Activated CD4-positive, alpha-beta memory T cell treated with anti-CD3 and anti-CD28 coated beads for 36 hours (primary cell): ENCODE measurements around the gene FRMD4A. TPM values are rescaled to one million over a fixed set of nuclear protein-coding genes. Genes with fewer than 3 reads are reported as not detected.

ENCODE experiments used
- CTCF ChIA-PET: fragments of 350-600 bp; sonication (Branson Sonifier 250); formaldehyde crosslinking; loops from one replicate; lab custom pipeline; 2021; ENCODE audit warnings: antibody characterized with exemption, inconsistent platforms; lab: Charles Lee
- POLR2A ChIA-PET: fragments of 350-600 bp; sonication (Branson Sonifier 250); formaldehyde crosslinking; loops from one replicate; lab custom pipeline; 2021; ENCODE audit warnings: antibody characterized with exemption; lab: Charles Lee
- DNase-seq: peaks from one replicate; pipeline ENCODE4 v3.0.0-alpha.2; 2020
- H3K27ac Mint-ChIP-seq: one replicate; pipeline ENCODE4 v1.8.0; 2021; ENCODE audit warnings: mixed read lengths
- H3K27me3 Mint-ChIP-seq: one replicate; pipeline ENCODE4 v1.8.0; 2021; ENCODE audit warnings: mixed read lengths
- H3K36me3 Mint-ChIP-seq: one replicate; pipeline ENCODE4 v1.8.0; 2021; ENCODE audit warnings: mixed read lengths
- H3K4me1 Mint-ChIP-seq: one replicate; pipeline ENCODE4 v1.8.0; 2021; ENCODE audit warnings: low read depth, mixed read lengths
- H3K4me3 Mint-ChIP-seq: one replicate; pipeline ENCODE4 v1.8.0; 2021; ENCODE audit warnings: mild to moderate bottlenecking, mixed read lengths
- H3K9me3 Mint-ChIP-seq: one replicate; pipeline ENCODE4 v1.8.0; 2021; ENCODE audit warnings: mixed read lengths
- intact Hi-C: fragments of 100-400 bp; cut with micrococcal nuclease; formaldehyde crosslinking; loops from one replicate; pipeline ENCODE4 v1.15.1; 2023
- total RNA-seq, 2 experiments: library from RNA; stranded (reverse); gene quantifications; one replicate each; pipeline ENCODE4 v1.2.3, GENCODE V29; 2021

The FRMD4A gene
- total RNA-seq, 2 experiments from 2014 or later = 0.31 to 1.7 TPM

DNA sequence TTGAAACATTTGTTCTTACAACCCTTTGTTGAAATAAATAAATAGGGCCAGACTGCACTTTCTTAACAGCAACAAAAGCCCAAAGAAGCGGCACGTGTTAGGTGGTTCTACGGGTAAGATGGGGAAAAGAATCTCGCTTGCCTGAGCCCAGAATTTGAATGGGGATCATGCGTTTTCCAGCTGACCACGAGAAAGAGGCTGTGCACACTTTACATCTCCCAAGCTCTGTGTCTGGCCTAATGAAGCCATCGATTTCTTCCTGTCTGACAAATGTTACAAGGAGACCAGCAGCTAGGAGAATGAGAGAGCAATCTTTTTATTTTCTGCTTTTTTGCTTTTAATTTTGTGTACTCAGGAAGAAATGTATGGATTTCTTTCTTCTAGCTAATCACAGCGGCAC lies 52.2 kb downstream of the FRMD4A start:
- Mint-ChIP-seq H3K4me1 (no peaks in the 10 kb centered on the region), H3K36me3 (no peaks in the 10 kb centered on the region), H3K27me3 (peaks cover 10% of the 10 kb centered on the region), H3K9me3 (no peaks in the 10 kb centered on the region), H3K4me3 (no peak overlapping the region), H3K27ac (no peak overlapping the region)
- no peak for DNase-seq
- intact Hi-C loops = no loop called here
- POLR2A ChIA-PET = no interaction called here
- CTCF ChIA-PET = no interaction called here

DNA sequence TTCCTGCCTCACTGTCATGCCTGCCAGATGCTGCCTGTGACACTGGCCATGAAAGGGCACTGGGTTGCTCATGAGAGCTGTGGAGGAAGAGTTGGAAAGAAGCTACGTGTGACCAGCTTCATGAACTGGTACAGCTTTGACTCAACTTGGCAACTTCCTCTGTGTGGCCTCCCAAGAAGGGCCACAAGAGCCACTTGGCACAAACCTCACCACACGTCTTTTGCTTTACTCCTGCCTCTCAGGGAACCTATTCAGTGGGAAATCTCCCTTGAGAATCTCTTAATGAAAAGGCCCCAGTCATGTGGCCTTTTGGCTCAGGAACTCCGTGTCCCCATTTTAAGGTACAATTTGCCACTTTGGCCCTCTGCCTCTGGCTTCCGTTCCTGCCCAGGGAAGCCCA lies 54.5 kb downstream of the FRMD4A start:
- CTCF ChIA-PET = no interaction called here
- H3K27ac Mint-ChIP-seq = no peak overlapping the region
- POLR2A ChIA-PET = no interaction called here
- peaks cover 4% of the 10 kb centered on the region for H3K27me3 Mint-ChIP-seq
- H3K9me3 Mint-ChIP-seq = no peaks in the 10 kb centered on the region
- no peak for DNase-seq
- intact Hi-C loops = no loop called here
- H3K36me3 Mint-ChIP-seq = no peaks in the 10 kb centered on the region
- no peaks in the 10 kb centered on the region for H3K4me1 Mint-ChIP-seq
- no peak overlapping the region for H3K4me3 Mint-ChIP-seq

DNA sequence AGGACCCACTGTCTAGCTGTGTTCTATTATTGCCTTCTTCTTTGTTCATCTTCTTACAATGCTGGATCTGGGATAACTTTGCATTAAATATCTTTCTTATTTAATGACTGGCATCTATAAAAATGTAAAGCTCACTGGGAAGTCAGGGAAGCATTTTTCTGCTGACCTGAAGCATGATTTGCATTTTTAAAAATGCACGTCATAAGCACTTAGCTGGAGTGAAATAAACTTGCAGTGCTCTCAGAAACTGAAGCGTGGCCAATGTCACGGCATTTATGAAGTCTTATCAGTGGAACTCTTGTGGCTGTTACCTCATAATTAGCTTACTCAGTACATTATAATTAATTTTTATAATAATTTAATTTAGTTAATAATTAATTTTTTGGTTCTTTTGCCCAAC lies 59.1 kb downstream of the FRMD4A start:
- H3K36me3 Mint-ChIP-seq = no peaks in the 10 kb centered on the region
- peaks cover 2% of the 10 kb centered on the region for H3K27me3 Mint-ChIP-seq
- CTCF ChIA-PET = no interaction called here
- H3K9me3 Mint-ChIP-seq = no peaks in the 10 kb centered on the region
- intact Hi-C loops = no loop called here
- H3K4me1 Mint-ChIP-seq = no peaks in the 10 kb centered on the region
- POLR2A ChIA-PET = interaction anchor here (1.0 kb wide), 1 partner anchor 9 kb away, joined by 3 read pairs; no protein-coding TSS in a partner anchor
- H3K27ac Mint-ChIP-seq = no peak overlapping the region
- no peak overlapping the region for H3K4me3 Mint-ChIP-seq
- DNase-seq = no peak

DNA sequence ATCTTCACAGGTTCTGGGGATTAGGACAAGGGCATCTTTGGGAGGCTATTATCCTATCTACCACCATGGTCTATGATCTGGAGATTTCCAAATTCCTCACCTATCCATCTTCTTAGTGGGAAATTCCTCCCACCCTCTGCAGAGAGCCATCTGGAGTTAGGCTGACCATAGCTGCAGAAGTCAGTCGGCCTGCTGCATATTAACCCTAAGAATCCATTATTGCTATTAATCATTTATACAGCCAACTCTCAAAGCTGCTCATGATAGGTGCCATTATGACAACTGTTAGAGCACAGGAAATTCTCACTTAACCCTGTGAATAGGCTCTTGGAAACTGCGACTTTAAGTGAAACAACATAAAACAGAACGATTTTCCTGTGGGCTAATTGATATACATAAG lies 60.4 kb downstream of the FRMD4A start:
- Mint-ChIP-seq H3K27ac (no peak overlapping the region), H3K27me3 (peaks cover 2% of the 10 kb centered on the region), H3K4me1 (no peaks in the 10 kb centered on the region), H3K9me3 (no peaks in the 10 kb centered on the region), H3K4me3 (no peak overlapping the region), H3K36me3 (no peaks in the 10 kb centered on the region)
- intact Hi-C loops = no loop called here
- POLR2A ChIA-PET = no interaction called here
- no peak for DNase-seq
- CTCF ChIA-PET = interaction anchor here (1.1 kb wide), 1 partner anchor 69 kb away, joined by 3 read pairs; no protein-coding TSS in a partner anchor

DNA sequence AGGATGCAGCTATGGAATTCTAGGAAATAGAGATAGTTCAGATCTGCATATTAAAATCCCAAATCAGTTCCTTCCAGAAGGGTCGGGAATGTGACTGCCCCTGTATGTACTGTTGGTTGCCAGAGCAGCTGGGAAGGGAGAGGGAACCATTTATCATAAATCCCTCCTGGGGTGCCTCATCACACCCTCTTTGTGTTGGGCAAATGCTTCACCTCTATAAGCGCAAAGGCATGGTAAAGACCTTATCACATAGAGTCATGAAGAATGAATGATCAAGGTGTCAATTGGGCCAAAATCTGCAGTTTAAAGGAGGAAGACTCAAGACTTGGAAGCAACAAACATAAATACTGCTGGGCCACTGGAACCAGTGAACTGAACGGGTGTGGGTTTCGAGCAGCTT lies 65.0 kb downstream of the FRMD4A start:
- ChIA-PET CTCF (no interaction called here), POLR2A (no interaction called here)
- DNase-seq = no peak
- peaks cover 8% of the 10 kb centered on the region for H3K27me3 Mint-ChIP-seq
- H3K9me3 Mint-ChIP-seq = no peaks in the 10 kb centered on the region
- intact Hi-C loops = no loop called here
- no peak overlapping the region for H3K27ac Mint-ChIP-seq
- no peak overlapping the region for H3K4me3 Mint-ChIP-seq
- no peaks in the 10 kb centered on the region for H3K4me1 Mint-ChIP-seq
- no peaks in the 10 kb centered on the region for H3K36me3 Mint-ChIP-seq

DNA sequence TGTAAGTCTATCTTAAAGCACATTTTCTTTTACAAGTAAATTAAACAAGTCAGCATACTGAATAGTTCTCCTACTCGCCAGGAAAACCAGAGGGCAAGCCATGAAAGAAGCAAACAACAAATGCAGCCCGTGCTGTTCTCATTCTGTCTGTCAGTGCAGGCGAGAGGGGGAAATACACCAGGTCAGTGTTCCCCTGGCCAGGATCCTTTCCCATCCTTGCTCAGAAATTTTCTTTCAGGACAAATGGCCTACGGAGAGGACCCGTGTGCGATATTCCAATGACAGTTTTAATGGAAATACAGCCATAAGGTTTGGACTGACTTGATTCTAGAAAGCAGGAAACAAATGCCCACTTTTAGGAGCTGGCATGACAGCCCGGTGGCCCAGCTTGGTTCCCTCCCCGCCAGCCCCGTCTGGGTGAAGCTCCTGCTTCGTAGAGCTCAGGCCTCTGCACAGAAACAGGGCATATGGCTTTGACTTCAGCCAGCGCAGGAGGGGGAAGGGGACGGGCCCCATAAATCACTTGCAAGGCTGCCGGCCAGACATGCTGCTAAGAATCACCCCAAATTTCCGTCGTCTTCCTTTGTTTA lies 67.8 kb downstream of the FRMD4A start:
- Mint-ChIP-seq H3K4me3 (no peak overlapping the region), H3K36me3 (no peaks in the 10 kb centered on the region), H3K27me3 (peaks cover 13% of the 10 kb centered on the region), H3K27ac (no peak overlapping the region), H3K4me1 (no peaks in the 10 kb centered on the region), H3K9me3 (no peaks in the 10 kb centered on the region)
- intact Hi-C loops = no loop called here
- POLR2A ChIA-PET = interaction anchor here (0.9 kb wide), 1 partner anchor 9 kb away, joined by 3 read pairs; no protein-coding TSS in a partner anchor
- CTCF ChIA-PET = no interaction called here
- DNase-seq = no peak

DNA sequence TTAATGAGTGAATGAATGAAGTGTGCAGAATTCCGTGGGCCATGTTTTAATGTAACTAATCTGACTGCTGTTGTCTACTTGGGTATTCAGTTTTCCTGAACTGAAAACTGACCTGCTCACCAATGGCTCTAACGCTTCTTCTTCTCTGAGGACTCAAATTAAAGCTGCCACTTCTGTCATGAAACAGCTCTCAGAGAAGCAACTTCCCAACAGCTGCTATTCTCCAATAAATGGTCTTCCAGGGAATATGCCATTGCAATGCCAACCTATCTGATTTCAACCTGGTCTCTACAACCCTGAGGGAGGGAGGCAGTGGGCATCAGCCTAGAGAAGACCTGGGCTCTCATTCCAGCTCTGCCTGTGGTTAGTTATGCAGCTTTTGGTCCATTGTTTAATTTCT lies 69.4 kb downstream of the FRMD4A start:
- Mint-ChIP-seq H3K27me3 (peaks cover 18% of the 10 kb centered on the region), H3K4me3 (no peak overlapping the region), H3K4me1 (no peaks in the 10 kb centered on the region), H3K27ac (no peak overlapping the region), H3K36me3 (no peaks in the 10 kb centered on the region), H3K9me3 (no peaks in the 10 kb centered on the region)
- DNase-seq = no peak
- intact Hi-C loops = no loop called here
- CTCF ChIA-PET = no interaction called here
- POLR2A ChIA-PET = interaction anchor here (0.6 kb wide), 2 partner anchors 109 to 292 kb away, joined by 3 read pairs; no protein-coding TSS in a partner anchor

DNA sequence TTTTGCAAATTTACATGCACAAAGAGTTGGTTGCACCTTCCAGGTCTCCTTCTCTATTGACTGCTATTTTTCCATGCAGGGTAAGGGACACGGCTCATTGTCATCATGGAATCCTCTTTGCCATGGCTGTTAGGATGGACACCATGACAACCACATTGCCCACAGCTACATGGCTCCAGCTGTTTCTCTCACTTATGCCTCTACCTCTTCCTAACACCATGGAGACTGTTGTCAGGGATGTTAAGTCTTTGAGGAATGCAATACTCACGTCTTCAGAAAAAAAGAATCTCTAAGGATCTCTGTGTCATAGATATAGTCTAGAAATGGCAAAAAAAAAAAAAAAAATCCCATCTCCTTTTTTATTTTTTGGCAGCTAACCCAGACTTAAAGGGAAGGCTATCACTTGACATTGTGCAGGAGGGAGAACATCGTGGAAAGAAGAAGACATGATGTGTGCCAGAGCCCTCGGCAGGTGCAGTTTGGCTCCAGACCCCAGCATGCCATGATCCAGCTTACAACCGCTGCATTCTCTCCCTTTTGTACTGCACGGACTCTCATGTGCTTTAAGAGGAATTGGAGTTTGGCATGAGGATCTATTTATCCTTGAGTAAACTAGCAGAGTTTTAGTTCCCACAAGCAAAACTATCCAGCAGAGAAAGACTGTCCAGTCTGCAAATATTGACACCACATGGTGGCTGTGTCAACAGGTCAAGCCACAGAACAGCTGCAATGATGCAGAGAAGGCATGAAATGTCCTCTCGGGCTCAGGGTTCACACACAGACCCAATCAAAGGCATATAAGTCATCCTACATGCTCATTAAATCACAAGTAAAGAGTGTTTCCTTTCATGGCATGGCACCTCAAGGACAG lies 70.8 kb downstream of the FRMD4A start:
- Mint-ChIP-seq H3K4me1 (no peaks in the 10 kb centered on the region), H3K27me3 (peaks cover 18% of the 10 kb centered on the region), H3K27ac (no peak overlapping the region), H3K9me3 (no peaks in the 10 kb centered on the region), H3K4me3 (no peak overlapping the region), H3K36me3 (no peaks in the 10 kb centered on the region)
- no peak for DNase-seq
- intact Hi-C loops = no loop called here
- CTCF ChIA-PET = no interaction called here
- POLR2A ChIA-PET = no interaction called here

DNA sequence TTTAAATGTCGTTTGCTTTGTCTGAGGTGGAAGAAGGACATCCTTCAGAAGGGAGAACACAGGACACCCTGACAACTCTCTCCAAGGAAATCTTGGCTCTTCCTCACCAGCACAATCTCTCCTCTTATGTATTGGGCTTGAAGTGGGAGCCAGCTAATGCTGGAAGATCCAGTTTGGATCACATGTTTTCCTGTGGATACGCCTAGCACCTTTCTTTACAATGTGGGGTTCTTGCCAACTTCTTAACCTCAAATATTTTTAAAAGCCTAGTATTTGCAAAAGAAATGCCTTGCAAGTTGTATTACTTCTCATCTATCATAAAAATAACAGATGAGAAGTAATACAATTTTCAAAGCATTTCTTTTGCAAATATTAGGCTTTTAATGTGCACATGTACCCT lies 76.4 kb downstream of the FRMD4A start:
- no peak for DNase-seq
- Mint-ChIP-seq H3K9me3 (peaks cover 4% of the 10 kb centered on the region), H3K27me3 (peaks cover 9% of the 10 kb centered on the region), H3K4me1 (no peaks in the 10 kb centered on the region), H3K27ac (no peak overlapping the region), H3K36me3 (no peaks in the 10 kb centered on the region), H3K4me3 (no peak overlapping the region)
- POLR2A ChIA-PET = no interaction called here
- CTCF ChIA-PET = no interaction called here
- intact Hi-C loops = no loop called here

DNA sequence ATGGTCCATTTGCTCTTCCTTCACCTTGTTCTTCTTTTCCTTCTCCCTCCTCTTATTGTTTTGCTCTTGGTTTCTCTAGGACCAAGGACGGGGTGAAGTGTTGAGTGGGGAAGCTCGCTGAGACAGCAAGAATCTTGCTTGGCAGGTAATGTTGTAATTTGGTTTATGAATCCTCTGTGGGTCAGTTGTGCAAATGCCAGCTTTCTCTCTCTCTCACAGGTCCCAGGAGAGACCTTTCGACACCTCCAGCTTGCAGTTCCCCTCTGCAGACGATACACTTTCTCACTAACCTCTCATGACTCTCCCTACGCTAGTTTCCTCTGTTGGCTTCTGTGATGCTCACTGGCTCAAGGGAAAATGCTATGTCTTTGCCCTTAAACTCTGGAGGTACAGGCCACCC lies 77.0 kb downstream of the FRMD4A start:
- CTCF ChIA-PET = no interaction called here
- Mint-ChIP-seq H3K27me3 (peaks cover 9% of the 10 kb centered on the region), H3K9me3 (peaks cover 4% of the 10 kb centered on the region), H3K4me1 (no peaks in the 10 kb centered on the region), H3K27ac (no peak overlapping the region), H3K36me3 (no peaks in the 10 kb centered on the region), H3K4me3 (no peak overlapping the region)
- POLR2A ChIA-PET = no interaction called here
- no peak for DNase-seq
- intact Hi-C loops = no loop called here

DNA sequence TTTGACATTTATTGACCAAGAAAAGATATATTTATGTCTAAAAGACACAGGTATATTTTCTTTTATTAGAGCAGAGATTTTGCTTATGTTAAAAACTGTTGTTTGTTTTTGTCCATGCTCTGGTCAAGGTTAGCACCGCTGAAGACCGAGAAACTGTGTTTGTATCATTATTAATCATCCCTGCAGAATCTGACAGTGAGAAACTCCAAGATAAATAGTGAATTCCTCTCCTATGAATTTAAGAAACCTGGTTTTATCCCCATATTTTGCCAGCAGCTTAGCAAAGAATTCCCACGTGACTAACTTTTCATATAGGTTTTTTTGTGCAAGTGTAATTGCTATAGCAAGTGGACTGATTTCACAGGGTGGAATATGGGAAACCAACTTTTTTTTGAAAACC lies 77.6 kb downstream of the FRMD4A start:
- Mint-ChIP-seq H3K4me3 (no peak overlapping the region), H3K36me3 (no peaks in the 10 kb centered on the region), H3K4me1 (no peaks in the 10 kb centered on the region), H3K9me3 (peaks cover 4% of the 10 kb centered on the region), H3K27me3 (peaks cover 9% of the 10 kb centered on the region), H3K27ac (no peak overlapping the region)
- intact Hi-C loops = no loop called here
- ChIA-PET CTCF (no interaction called here), POLR2A (no interaction called here)
- DNase-seq = no peak

DNA sequence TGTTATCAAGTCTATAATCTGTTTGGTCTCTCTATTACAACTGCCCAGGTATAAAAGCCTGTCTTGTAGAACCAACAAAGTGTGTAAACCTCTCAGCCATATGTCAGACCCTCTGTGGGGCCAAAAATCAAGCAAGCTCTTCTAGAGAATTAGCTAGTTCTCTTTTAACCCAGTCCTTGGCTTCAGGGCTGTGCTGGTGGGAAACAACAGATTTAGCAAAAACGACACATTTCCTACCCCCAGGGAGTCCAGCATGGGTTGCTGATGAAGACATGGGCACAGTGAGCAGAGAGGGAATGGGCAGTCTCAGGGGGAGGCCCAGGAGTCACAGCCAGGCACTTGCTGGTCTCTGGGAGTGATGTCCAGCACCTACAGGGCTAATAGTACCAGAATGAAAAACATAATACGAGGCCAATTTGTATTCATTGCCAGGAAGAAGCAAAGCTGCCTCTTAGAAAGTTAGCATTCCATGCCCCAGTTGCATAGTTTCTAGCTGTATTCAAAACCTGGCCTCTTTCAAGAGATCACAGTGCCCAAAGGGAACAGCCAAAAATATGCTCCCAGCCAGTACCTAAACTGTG lies 80.1 kb downstream of the FRMD4A start:
- no peak overlapping the region for H3K4me3 Mint-ChIP-seq
- no peak for DNase-seq
- no peaks in the 10 kb centered on the region for H3K4me1 Mint-ChIP-seq
- peaks cover 8% of the 10 kb centered on the region for H3K27me3 Mint-ChIP-seq
- no peak overlapping the region for H3K27ac Mint-ChIP-seq
- no peaks in the 10 kb centered on the region for H3K36me3 Mint-ChIP-seq
- H3K9me3 Mint-ChIP-seq = peaks cover 4% of the 10 kb centered on the region
- POLR2A ChIA-PET = no interaction called here
- intact Hi-C loops = no loop called here
- CTCF ChIA-PET = no interaction called here
